Muscle layer of colon (tissue), 2 donors: ENCODE measurements around the gene CCDC90B.

Source experiments
- H3K27ac ChIP-seq: one replicate; pipeline ENCODE4 v1.7.0; 2013; ENCODE audit warnings: low read depth, mild to moderate bottlenecking, low read length, moderate library complexity
- H3K27me3 ChIP-seq, 2 donors: one replicate each; pipeline ENCODE4 v1.7.0; 2013; ENCODE audit warnings: low read length in 2 of 2, mild to moderate bottlenecking in 2 of 2; ENCODE audit not compliant: insufficient read depth in 2 of 2, control insufficient read depth in 1 of 2
- H3K36me3 ChIP-seq: one replicate; pipeline ENCODE4 v1.7.0; 2013; ENCODE audit warnings: mild to moderate bottlenecking, low read length; ENCODE audit not compliant: insufficient read depth
- H3K4me1 ChIP-seq: one replicate; pipeline ENCODE4 v1.7.0; 2013; ENCODE audit warnings: mild to moderate bottlenecking, low read length; ENCODE audit not compliant: insufficient read depth
- H3K4me3 ChIP-seq, 2 donors: one replicate each; pipeline ENCODE4 v1.7.0; 2013; ENCODE audit warnings: low read length in 2 of 2, low read depth in 1 of 2, mild to moderate bottlenecking in 1 of 2, moderate library complexity in 1 of 2
- H3K9ac ChIP-seq: one replicate; pipeline ENCODE4 v1.7.0; 2013; ENCODE audit warnings: low read length
- H3K9me3 ChIP-seq: one replicate; pipeline ENCODE4 v1.7.0; 2013; ENCODE audit warnings: mild to moderate bottlenecking, low read length
- donor health status: abdominal sarcoma.
- donor health status: Adenocarcinoma of cecum.

CCDC90B gene

DNA sequence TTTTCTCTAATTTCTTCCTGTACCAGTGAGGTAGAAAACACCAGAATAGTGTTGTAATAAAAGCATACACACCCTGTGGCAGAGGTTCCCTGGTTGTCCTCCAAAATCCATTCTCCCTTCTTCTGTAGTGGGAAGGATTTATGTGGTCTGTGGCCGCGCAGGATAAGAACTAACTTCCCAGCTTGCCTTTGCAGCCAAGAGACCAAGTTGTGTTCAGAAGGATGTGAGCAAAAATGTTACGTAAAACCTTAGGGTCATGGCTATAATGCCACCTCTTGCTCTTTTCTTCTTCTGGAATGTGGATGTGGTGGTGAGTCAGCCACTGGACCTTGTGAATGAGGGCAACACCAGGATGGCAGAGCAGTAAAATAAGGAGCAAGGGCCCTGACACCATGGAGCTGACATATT is 28.4 kb downstream of the CCDC90B start:
- H3K4me1 ChIP-seq, result no peaks in the 10 kb centered on the region
- no peak overlapping the region for H3K27ac ChIP-seq
- no peak overlapping the region for H3K4me3 ChIP-seq
- no peaks in the 10 kb centered on the region for H3K27me3 ChIP-seq
- no peaks in the 10 kb centered on the region for H3K9me3 ChIP-seq
- H3K36me3 ChIP-seq, result peaks cover 15% of the 10 kb centered on the region
- no peak overlapping the region for H3K9ac ChIP-seq

DNA sequence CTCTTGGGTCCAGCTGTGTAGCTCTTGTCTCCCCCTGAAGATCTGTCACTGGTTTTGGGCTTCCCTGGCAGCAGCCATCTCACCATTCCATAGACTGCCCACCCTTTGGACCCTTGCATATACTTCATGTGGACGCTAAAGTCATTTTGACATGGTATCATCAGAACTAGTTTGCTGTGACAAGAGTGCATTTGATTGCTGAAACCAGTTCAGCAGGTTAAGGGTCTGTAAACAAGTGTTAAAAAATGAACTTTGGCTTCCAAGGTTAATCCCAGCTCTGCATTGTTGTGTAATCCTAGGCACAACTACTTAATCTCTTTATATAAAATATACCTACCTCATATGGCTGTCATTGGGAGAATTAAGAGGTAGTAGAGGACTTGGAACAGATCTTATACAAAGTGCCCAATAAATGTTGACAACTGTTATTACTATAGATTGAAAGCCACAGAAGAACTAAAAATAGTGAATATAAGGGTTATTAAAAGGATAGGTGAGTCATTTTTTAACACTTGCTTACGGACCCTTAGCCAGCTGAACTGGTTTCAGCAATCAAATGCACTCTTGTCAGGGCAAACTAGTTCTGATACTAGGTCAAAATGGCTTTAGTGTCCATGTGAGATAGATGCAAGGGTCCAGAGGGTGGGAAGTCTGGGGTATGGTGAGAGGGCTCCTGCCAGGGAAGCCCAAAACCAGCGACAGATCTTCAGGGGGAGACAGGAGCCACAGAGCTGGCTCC is 29.4 kb downstream of the CCDC90B start:
- Histone ChIP-seq H3K27me3 (no peaks in the 10 kb centered on the region), H3K9me3 (no peaks in the 10 kb centered on the region), H3K27ac (no peak overlapping the region), H3K9ac (no peak overlapping the region), H3K4me3 (no peak overlapping the region), H3K4me1 (no peaks in the 10 kb centered on the region), H3K36me3 (peaks cover 13% of the 10 kb centered on the region)

DNA sequence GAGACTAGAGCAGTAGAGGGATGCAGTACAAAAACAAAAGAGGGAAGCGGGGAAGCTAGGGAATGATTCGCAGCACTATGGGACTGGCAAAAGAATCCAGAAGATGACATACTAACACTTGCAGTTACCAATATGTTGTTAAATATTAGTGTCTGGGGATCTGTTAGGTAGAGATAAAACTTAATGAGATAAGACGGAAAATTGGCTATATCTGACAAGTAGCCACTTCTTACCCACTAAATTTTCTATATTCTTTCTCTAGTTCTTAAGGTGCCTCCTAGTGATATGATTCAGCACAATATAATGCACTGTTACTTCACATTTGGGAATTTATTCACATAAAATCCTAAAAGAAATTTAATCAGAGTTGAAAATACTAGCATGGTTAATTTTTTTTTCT is 30.8 kb downstream of the CCDC90B start:
- Histone ChIP-seq H3K36me3 (peaks cover 9% of the 10 kb centered on the region), H3K4me1 (no peaks in the 10 kb centered on the region), H3K4me3 (no peak overlapping the region), H3K27me3 (no peaks in the 10 kb centered on the region), H3K27ac (no peak overlapping the region), H3K9me3 (no peaks in the 10 kb centered on the region), H3K9ac (no peak overlapping the region)

DNA sequence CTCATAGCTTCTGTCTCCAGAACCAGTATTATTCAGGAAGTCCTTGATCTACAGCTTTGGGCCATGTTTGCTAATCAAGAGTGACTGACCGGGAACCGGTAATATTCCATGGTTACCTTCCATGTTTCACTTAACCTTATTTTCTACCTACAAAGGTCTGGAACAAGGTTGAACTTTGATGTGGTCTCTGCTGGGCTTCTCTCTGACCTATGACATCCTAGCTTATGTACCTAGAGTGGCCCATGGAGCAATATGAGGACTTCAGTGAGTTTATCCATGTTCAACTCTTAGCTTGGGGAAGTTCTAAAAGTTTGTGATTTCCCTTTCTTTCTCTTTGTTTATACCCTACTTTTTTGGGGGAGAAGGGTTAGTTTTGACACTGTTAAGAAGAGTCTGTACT is 33.2 kb downstream of the CCDC90B start:
- H3K27me3 ChIP-seq, result no peaks in the 10 kb centered on the region
- H3K9me3 ChIP-seq, result no peaks in the 10 kb centered on the region
- no peaks in the 10 kb centered on the region for H3K36me3 ChIP-seq
- no peak overlapping the region for H3K4me3 ChIP-seq
- no peak overlapping the region for H3K27ac ChIP-seq
- H3K9ac ChIP-seq, result no peak overlapping the region
- no peaks in the 10 kb centered on the region for H3K4me1 ChIP-seq

DNA sequence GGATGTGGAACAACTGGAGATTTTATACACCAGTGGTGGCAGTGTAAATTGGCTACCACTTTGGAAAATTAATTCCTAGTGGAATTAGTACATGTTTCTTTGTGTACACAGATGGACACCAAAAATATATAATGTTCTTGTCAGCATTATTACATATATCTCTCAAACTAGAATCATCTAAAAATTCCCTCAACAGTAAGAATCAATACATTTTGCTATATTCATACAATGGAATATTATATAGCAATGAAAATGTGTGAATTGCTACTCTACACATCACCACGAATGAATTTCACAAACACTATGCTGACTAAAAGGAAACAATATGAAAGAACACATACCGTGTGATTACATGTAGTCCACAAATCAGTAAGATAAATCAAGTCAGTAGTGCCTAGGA is 33.9 kb downstream of the CCDC90B start:
- Histone ChIP-seq H3K36me3 (no peaks in the 10 kb centered on the region), H3K4me1 (no peaks in the 10 kb centered on the region), H3K9me3 (no peaks in the 10 kb centered on the region), H3K4me3 (no peak overlapping the region), H3K27me3 (no peaks in the 10 kb centered on the region), H3K9ac (no peak overlapping the region), H3K27ac (no peak overlapping the region)

DNA sequence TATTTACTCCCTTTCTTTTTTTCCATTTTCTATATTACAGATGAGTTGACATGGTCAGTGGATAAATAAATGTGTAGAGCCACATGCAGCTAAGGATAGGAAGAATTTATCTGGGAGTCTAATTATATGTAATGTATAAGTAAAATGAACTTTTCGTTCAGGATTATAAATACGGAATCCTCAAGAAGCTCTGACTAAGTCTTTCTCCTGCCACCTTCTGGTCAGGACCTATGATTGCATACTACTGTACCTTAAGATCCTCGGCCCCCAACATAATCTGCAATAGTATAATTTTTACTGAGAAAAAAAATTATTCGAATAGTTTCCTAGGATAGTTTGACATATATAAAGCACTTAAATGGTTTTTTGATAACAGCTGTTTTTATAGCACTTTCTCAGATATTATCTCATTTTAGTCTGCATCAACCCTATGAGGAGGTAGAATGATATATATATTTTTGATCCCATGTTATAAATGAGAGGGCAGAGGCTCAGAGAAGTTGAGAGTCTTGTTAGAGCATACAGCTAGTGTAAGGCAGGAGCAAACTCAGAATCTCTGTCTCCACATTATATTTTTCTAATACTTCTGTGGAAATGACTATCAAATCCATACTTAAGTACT is 36.1 kb downstream of the CCDC90B start:
- Histone ChIP-seq H3K36me3 (no peaks in the 10 kb centered on the region), H3K4me1 (no peaks in the 10 kb centered on the region), H3K27me3 (no peaks in the 10 kb centered on the region), H3K4me3 (no peak overlapping the region), H3K27ac (no peak overlapping the region), H3K9ac (no peak overlapping the region), H3K9me3 (no peaks in the 10 kb centered on the region)

DNA sequence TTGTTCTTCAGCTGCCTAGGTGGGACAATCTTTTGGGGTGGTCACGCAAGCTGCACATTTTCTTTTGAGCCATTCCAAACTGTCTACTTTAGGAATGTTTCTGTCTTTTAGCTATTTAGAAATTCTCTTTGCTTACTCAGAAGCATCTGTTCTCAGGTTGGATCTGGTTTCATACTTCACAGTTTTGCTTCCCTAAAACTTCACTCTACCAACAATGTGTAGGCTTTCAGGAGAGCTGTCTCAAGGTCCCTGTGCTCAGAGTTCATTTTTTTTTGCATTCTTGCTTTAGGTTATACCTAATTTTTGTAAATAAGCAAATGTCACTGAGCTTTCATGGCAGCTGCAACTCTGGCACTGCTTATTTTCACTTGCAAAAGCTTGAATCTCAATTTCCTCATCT is 36.7 kb downstream of the CCDC90B start:
- no peak overlapping the region for H3K27ac ChIP-seq

DNA sequence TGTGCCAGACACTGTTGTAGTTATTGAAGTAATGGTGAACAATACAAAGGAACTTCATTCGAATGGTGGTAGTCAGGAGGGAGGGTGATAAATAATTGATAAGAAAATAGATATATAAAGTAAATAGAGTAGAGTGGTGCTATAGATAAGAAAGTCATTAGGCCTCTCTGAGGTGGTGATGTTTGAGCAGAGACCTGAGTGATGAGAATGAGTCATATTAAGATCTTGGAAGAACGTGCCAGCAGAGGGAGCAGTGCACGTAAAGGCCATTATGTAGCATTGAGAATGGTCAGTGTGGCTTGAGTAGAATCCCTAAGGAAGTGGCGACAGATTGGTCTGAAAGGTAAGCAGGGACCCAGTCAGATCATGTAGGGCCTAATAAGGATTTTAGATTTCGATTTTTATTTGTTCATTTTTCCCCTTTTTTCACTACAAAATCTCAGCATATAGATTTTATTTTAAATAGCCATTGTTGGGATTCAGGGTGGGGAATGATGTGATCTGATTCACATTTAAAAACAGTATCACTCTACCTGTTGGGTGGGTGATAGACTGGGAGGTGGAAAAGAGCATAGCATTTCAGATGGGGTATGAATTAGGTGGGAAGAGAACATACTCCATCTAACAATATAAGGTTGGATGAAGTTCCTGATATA is 44.7 kb downstream of the CCDC90B start:
- no peaks in the 10 kb centered on the region for H3K9me3 ChIP-seq
- H3K9ac ChIP-seq, result no peak overlapping the region
- no peak overlapping the region for H3K4me3 ChIP-seq
- no peak overlapping the region for H3K27ac ChIP-seq
- H3K27me3 ChIP-seq, result no peaks in the 10 kb centered on the region
- no peaks in the 10 kb centered on the region for H3K36me3 ChIP-seq
- no peaks in the 10 kb centered on the region for H3K4me1 ChIP-seq

More for the DNA sequence above, 36.7 kb downstream of the CCDC90B start:
- Histone ChIP-seq H3K4me1 (no peaks in the 10 kb centered on the region), H3K36me3 (no peaks in the 10 kb centered on the region), H3K27me3 (no peaks in the 10 kb centered on the region), H3K4me3 (no peak overlapping the region), H3K9me3 (no peaks in the 10 kb centered on the region), H3K9ac (no peak overlapping the region)

DNA sequence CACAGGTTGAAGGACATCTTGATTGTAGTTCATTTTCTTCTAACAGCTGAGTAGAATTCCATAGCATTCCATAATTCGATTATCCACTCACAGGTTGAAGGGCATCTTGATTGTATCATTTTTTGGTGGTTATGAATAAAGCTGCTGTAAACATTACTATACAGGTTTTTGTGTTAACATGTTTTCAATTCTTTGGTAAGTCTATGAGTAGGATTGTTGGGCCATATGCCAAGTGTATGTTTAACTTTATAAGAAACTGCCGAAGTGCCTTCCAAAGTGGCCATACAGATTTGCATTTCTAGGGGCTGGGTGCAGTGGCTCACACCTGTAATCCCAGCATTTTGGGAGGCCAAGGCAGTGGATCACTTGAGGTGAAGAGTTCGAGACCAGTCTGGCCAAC is 48.1 kb downstream of the CCDC90B start:
- no peaks in the 10 kb centered on the region for H3K36me3 ChIP-seq
- H3K9ac ChIP-seq, result no peak overlapping the region
- H3K27me3 ChIP-seq, result no peaks in the 10 kb centered on the region
- no peaks in the 10 kb centered on the region for H3K4me1 ChIP-seq
- no peak overlapping the region for H3K4me3 ChIP-seq
- H3K27ac ChIP-seq, result no peak overlapping the region
- H3K9me3 ChIP-seq, result no peaks in the 10 kb centered on the region

DNA sequence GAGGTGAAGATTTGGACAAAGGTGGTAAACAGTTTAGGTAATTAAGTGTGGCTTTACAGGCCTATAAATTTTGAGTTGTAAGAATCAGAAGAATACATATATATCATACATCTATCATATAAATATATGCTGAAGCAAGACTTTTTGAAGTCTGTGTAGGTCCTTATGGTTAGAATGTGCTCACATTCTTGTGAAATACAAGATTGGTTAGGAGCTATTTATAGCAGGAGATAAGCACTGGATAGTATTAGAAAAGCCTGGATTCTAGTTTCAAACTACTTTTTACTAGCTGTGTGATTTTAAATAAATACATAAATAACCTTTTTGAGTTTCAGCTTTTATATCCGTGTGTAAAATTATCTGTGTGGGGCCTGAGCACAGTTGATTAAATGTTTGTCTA is 50.3 kb downstream of the CCDC90B start:
- H3K4me3 ChIP-seq, result no peak overlapping the region
- H3K27ac ChIP-seq, result no peak overlapping the region
- H3K9me3 ChIP-seq, result no peaks in the 10 kb centered on the region
- no peaks in the 10 kb centered on the region for H3K4me1 ChIP-seq
- H3K9ac ChIP-seq, result no peak overlapping the region
- no peaks in the 10 kb centered on the region for H3K27me3 ChIP-seq
- no peaks in the 10 kb centered on the region for H3K36me3 ChIP-seq

DNA sequence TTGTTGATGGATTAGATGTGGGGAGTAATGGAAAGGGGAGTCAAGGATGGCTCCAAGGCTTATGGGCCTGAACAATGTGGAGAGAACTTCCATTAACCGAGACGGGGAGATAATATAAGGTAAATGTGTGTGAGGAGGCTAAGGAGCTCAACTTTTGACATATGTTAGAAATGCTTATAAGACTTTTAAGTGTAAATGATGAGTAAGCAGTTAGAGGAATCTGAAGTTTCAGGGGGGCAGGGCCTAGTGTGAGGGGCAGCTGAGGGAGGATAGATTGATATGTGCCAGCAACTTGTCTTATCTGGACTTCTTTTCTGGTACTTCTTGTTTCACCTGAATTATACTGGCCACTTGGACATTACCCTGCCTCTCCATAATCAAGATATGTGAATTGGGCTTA is 62.7 kb downstream of the CCDC90B start:
- Histone ChIP-seq H3K4me3 (no peak overlapping the region), H3K4me1 (no peaks in the 10 kb centered on the region), H3K27me3 (no peaks in the 10 kb centered on the region), H3K36me3 (no peaks in the 10 kb centered on the region), H3K27ac (no peak overlapping the region), H3K9me3 (no peaks in the 10 kb centered on the region), H3K9ac (no peak overlapping the region)
